NCI-H1417 treated with DMSO at 0.1 percent for 48 hours (cell line): Measurements from ENCODE around the gene PRSS21.

ENCODE experiments used
- DNase-seq: peaks from one replicate; lab custom pipeline; 2025; lab: John Stamatoyannopoulos, UW

The PRSS21 gene

GRCh38 chr16:2825906-2826305, 8.9 kb downstream of the PRSS21 start:
- no peak for DNase-seq

- no peak for DNase-seq
Observed at GRCh38 chr16:2826591-2827373, 9.7 kb downstream of the PRSS21 start.

GRCh38 chr16:2827374-2827791, 10.3 kb downstream of the PRSS21 start:
- no peak for DNase-seq

- no peak for DNase-seq
Observed at GRCh38 chr16:2827831-2828520, 10.9 kb downstream of the PRSS21 start.

GRCh38 chr16:2828521-2828840, 11.4 kb downstream of the PRSS21 start:
- no peak for DNase-seq

GRCh38 chr16:2828876-2829430, 11.9 kb downstream of the PRSS21 start:
- DNase-seq: no peak

DNA sequence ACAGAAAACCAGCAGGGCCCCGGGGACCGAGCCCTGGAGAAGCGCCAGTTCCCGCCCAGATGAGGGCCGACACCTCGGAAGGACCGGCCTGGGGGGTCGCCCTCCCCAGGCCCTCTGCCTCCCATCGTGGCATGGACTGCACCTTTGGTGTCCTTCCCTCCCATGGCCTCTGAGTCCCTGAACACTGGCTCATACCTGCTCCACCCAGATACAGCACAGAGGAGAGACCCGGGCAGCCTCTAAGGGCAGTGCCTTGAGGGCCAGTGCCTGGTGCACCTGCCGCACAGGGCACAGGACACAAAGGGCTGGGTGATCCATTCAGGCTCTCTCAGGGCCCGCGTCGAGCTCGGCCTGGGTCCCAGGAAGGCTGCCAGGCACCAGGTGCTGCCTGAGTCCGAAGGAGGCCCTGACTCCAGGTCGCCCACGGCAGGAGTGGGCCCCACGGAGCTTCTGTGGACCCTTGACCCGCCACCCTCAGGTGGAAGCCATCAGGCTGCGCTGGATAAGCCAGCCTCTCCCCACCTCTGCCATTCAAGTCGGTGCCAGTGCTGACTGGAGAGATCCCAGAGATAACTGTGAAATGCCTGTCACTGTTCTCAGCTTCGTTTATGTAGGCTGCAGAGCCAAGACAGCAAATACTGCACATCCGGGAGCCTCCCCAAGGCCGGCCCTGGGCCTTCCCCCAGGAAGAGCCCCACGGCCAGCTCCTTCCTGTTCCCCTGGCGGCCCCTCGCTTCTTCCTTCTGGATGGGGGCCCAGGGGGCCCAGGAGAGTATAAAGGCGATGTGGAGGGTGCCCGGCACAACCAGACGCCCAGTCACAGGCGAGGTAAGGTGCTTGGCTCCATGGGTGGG, 12.7 kb downstream of the PRSS21 start, which contains the start of gene ZG16B:
ZG16B (plus strand) TSS at position 803 of the 854 bp plus-strand sequence. CDS start 139 bp downstream, outside the sequence.
- no peak for DNase-seq

DNA sequence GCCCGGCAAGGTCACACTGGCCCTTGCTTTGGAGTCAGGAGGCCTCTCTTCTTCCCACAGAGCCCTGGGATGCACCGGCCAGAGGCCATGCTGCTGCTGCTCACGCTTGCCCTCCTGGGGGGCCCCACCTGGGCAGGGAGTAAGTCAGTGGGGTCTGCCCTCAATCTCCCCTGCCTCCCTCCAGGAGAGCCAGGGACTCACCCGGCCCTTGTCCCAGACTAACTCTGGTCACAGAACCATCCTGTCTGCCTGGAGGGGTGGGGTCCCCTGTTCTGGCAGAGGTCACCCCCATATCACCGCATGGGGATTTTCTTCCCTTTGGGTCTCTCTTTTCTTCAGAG, 13.3 kb downstream of the PRSS21 start:
- DNase-seq: no peak

GRCh38 chr16:2831203-2831602, 14.2 kb downstream of the PRSS21 start:
- no peak for DNase-seq

DNA sequence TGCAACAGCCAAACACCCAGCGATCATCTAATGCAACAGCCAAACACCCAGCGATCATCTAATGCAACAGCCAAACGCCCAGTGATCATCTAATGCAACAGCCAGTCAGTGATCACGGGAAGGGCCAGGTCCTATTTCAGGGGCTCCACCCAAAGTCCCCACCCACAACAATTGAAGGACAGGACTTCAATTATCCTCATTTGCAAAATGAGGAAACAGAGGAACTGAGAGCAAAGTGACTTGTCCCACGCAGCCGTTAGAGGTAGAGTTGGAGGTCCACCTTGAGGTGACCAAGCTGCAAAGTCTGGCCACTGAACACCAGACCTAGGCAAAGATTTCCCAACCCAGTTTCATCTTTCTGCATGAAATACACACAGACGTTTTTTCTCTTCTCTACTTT, 16.7 kb downstream of the PRSS21 start:
- DNase-seq: no peak

GRCh38 chr16:2834968-2835367, 17.9 kb downstream of the PRSS21 start:
- DNase-seq: no peak

DNA sequence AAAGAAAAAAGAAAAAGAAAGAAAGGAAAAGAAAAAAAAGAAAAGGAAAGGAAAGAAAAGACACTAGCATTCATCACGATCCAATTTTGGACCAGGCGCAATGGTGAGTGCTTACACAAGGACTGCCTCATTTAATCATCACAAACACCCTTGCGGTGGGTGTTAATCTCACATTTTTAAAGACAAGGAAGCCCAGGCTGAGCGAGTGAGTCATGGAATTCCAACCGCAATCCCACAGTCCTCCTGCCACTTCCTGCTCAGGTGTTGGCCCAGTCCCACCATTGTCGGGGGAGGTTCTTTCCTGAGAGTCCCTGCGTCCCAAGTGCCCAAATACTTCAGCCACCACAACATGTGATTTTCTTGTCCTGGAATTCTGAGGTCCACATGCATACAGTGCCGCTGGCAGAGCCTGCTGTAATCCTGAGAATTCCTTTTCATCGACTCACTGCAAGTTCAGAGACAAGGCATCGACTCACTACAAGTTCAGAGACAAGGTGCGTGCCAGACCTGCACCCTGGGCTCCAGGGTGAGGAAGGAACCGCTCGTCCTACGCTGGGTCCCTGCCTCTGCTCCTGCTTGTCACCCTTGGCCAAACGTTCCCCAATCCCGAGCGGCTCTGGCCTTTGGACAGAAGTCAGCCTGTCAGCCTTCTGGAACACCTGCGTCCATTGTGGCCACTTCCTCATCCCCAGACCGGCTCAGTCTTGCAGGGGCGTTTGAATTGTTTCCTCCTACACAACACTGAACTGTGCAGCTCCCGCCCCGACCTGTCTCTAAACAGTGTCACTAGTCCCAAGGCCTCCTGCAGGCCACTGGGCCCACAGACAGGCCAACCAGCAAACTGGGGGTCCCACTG, 18.8 kb downstream of the PRSS21 start:
- no peak for DNase-seq

- DNase-seq: no peak
Observed at GRCh38 chr16:2836646-2837508, 19.8 kb downstream of the PRSS21 start.

DNA sequence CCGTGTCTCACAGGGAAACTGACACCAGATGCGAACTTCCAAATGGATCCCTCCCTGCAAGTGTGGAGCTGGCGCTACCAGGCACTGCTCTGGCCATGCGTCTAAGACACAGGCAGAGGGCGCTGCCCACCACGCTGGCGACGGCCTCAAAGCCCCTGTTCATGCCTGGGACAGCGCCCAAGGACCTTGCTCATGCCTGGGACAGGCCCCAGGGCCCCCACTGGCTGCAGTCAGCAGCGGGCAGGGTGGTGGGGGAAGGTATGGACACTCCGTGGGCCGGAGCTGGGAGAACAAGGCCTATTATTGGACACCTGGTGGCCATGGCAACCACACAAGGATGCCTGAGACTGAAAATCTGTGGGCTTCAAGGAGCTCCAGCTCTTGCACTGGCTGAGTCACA, 21.9 kb downstream of the PRSS21 start:
- no peak for DNase-seq

GRCh38 chr16:2839650-2840450, 22.8 kb downstream of the PRSS21 start:
- no peak for DNase-seq

- DNase-seq: no peak
Observed at GRCh38 chr16:2840914-2841313, 23.9 kb downstream of the PRSS21 start.

GRCh38 chr16:2841606-2842339, 24.7 kb downstream of the PRSS21 start:
- DNase-seq: no peak

DNA sequence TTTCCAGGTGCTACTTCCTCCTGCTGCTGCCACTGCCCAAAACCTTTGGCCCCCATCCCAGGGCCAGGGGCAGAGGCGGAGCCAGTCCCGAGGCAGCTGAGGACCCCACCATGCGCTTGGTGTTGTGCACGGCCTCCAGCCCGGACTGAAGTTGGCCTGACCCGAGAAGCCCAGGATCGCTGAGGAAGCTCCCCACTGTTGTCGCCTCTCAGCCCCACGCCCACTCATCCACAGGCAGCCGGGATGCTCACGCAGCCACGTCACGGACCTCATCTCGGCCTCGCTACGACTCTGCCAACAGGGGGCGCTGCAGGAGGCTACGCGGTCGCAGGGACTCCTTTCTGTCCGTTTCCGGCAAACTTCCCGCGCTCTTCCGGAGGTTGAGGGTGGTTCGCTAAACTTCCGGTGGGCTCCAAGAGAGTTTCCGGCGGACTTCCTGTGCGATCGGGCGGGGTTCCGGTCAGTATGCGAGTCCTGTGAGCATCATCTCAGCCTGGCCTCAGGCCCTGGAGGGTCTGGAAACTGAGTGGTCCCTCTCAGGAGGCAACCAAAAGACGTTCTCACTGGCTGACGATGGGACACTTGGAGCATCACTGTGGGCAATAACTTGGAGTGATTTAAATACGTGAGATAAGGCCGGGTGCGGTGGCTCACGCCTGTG, 25.4 kb downstream of the PRSS21 start:
- no peak for DNase-seq
